Ishikawa (cell line): Measurements from ENCODE around the gene FGF14.

Experiments
- CEBPB ChIP-seq: IDR thresholded peaks from 2 replicates; pipeline ENCODE4 v1.6.1; 2012
- CREB1 ChIP-seq: IDR thresholded peaks from 2 replicates; pipeline ENCODE4 v1.6.1; 2012; ENCODE audit warnings: low read depth
- EGR1 ChIP-seq: IDR thresholded peaks from 2 replicates; pipeline ENCODE4 v1.6.1; 2012
- EP300 ChIP-seq: IDR thresholded peaks from 2 replicates; pipeline ENCODE4 v1.6.1; 2012; ENCODE audit warnings: borderline replicate concordance
- FOXM1 ChIP-seq: IDR thresholded peaks from 2 replicates; pipeline ENCODE4 v1.6.1; 2012; ENCODE audit warnings: low read depth, borderline replicate concordance
- NFIC ChIP-seq: IDR thresholded peaks from 2 replicates; pipeline ENCODE4 v1.6.1; 2012
- RAD21 ChIP-seq: IDR thresholded peaks from 2 replicates; pipeline ENCODE4 v1.6.1; 2012; ENCODE audit warnings: low read depth
- TAF1 ChIP-seq: IDR thresholded peaks from 2 replicates; pipeline ENCODE4 v1.6.1; 2012; ENCODE audit warnings: low read depth, mild to moderate bottlenecking
- TEAD4 ChIP-seq: IDR thresholded peaks from 2 replicates; pipeline ENCODE4 v1.6.1; 2012
- YY1 ChIP-seq: IDR thresholded peaks from 2 replicates; pipeline ENCODE4 v1.6.1; 2012; ENCODE audit warnings: low read depth
- ZBTB7A ChIP-seq: IDR thresholded peaks from 2 replicates; pipeline ENCODE4 v1.6.1; 2012; ENCODE audit warnings: low read depth
- TF ChIP-seq, protein P1 (sequence below): IDR thresholded peaks from 2 replicates; pipeline ENCODE4 v1.6.1; 2012; ENCODE audit warnings: low read depth, mild to moderate bottlenecking
- TF ChIP-seq, protein P2 (sequence below): IDR thresholded peaks from 2 replicates; pipeline ENCODE4 v1.6.1; 2012

DNA sequence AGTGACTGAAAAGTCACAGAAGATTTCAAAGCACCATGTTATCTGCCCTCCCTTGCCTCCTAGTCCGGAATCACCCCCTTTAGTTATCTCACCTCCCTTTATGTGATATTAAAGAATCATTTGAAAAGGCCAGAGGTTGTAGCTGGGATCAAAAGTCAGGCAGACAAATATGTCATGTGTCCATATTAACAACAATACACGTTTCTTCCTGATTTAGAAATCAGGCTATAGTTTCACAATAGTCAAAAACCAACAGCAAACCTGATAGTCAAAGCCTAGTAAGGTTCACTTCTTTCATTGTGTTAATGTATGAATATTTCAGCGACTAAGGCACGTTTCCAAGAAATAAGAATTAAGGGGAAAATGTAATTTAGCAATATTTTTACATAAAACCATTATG is 622.7 kb downstream of the FGF14 start:
- TF ChIP-seq CEBPB, result no peak
- TF ChIP-seq FOXM1, result no peak
- TF ChIP-seq RAD21, result no peak
- no peak for TF ChIP-seq TEAD4
- TF ChIP-seq, protein P1, sequence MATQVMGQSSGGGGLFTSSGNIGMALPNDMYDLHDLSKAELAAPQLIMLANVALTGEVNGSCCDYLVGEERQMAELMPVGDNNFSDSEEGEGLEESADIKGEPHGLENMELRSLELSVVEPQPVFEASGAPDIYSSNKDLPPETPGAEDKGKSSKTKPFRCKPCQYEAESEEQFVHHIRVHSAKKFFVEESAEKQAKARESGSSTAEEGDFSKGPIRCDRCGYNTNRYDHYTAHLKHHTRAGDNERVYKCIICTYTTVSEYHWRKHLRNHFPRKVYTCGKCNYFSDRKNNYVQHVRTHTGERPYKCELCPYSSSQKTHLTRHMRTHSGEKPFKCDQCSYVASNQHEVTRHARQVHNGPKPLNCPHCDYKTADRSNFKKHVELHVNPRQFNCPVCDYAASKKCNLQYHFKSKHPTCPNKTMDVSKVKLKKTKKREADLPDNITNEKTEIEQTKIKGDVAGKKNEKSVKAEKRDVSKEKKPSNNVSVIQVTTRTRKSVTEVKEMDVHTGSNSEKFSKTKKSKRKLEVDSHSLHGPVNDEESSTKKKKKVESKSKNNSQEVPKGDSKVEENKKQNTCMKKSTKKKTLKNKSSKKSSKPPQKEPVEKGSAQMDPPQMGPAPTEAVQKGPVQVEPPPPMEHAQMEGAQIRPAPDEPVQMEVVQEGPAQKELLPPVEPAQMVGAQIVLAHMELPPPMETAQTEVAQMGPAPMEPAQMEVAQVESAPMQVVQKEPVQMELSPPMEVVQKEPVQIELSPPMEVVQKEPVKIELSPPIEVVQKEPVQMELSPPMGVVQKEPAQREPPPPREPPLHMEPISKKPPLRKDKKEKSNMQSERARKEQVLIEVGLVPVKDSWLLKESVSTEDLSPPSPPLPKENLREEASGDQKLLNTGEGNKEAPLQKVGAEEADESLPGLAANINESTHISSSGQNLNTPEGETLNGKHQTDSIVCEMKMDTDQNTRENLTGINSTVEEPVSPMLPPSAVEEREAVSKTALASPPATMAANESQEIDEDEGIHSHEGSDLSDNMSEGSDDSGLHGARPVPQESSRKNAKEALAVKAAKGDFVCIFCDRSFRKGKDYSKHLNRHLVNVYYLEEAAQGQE, result no peak
- no peak for TF ChIP-seq CREB1
- no peak for TF ChIP-seq NFIC
- TF ChIP-seq, protein P2, sequence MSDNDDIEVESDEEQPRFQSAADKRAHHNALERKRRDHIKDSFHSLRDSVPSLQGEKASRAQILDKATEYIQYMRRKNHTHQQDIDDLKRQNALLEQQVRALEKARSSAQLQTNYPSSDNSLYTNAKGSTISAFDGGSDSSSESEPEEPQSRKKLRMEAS, result no peak
- no peak for TF ChIP-seq TAF1
- TF ChIP-seq YY1, result no peak
- TF ChIP-seq EGR1, result no peak
- no peak for TF ChIP-seq EP300
- no peak for TF ChIP-seq ZBTB7A
